IMR-90 (cell line): ENCODE results near the gene SLC27A1. TPM values are rescaled to one million over a fixed set of nuclear protein-coding genes. Genes with fewer than 3 reads are reported as not detected.

Experiments used
- ATAC-seq: fragments of 200-7000 bp; cut with Tn5 transposase; 2 replicates; pipeline ENCODE4 v1.9.1; 2020; ENCODE audit warnings: low read depth, mild to moderate bottlenecking, moderate library complexity
- BruUV-seq: library from RNA; stranded (reverse); fragments of 400-500 nt; replicated peaks from 2 replicates; lab custom pipeline; 2021; lab: Mats Ljungman, UMichigan
- CTCF ChIA-PET: fragments of 300-600 bp; formaldehyde crosslinking; extraction: SDS; loops from one replicate; lab custom pipeline; 2021; ENCODE audit warnings: antibody characterized with exemption; lab: Yijun Ruan, JAX
- POLR2A ChIA-PET: fragments of 300-600 bp; sonication (Branson Sonifier 250); formaldehyde crosslinking; loops from one replicate; lab custom pipeline; 2022; ENCODE audit warnings: antibody characterized with exemption; ENCODE audit not compliant: unreplicated experiment; lab: Charles Lee
- DNase-seq: peaks from one replicate; pipeline ENCODE4 v3.0.0; 2013
- H2AFZ ChIP-seq: replicated peaks from 2 replicates; pipeline ENCODE3; 2013; ENCODE audit warnings: low read length, mild to moderate bottlenecking; ENCODE audit not compliant: poor library complexity
- H2AK5ac ChIP-seq: 2 replicates; pipeline ENCODE4 v1.6.1; 2013; ENCODE audit warnings: low read depth, low read length, inconsistent platforms
- H2AK9ac ChIP-seq: replicated peaks from 2 replicates; pipeline ENCODE3; 2013; ENCODE audit warnings: mild to moderate bottlenecking, low read depth, low read length, moderate library complexity; ENCODE audit not compliant: poor library complexity
- H2BK120ac ChIP-seq: 2 replicates; pipeline ENCODE4 v1.6.1; 2013; ENCODE audit warnings: low read depth, low read length, inconsistent platforms
- H2BK15ac ChIP-seq: 3 replicates; pipeline ENCODE4 v1.6.1; 2013; ENCODE audit warnings: low read depth, low read length, inconsistent platforms
- H2BK20ac ChIP-seq: 2 replicates; pipeline ENCODE4 v1.6.1; 2013; ENCODE audit warnings: low read depth, mild to moderate bottlenecking, inconsistent platforms, low read length, moderate library complexity
- H2BK5ac ChIP-seq: 2 replicates; pipeline ENCODE4 v1.6.1; 2013; ENCODE audit warnings: mild to moderate bottlenecking, low read depth, low read length, inconsistent platforms; ENCODE audit not compliant: poor library complexity, severe bottlenecking
- H3K14ac ChIP-seq: replicated peaks from 2 replicates; pipeline ENCODE4 v1.6.1; 2013; ENCODE audit warnings: low read depth, low read length, inconsistent platforms
- H3K18ac ChIP-seq: 2 replicates; pipeline ENCODE4 v1.6.1; 2013; ENCODE audit warnings: low read depth, low read length, control low read depth
- H3K23ac ChIP-seq: 2 replicates; pipeline ENCODE4 v1.6.1; 2013; ENCODE audit warnings: low read depth, low read length, inconsistent platforms
- H3K27ac ChIP-seq: 2 replicates; pipeline ENCODE4 v1.5.1; 2013; ENCODE audit warnings: mild to moderate bottlenecking, control low read depth, low read length; ENCODE audit not compliant: insufficient read depth
- H3K27me3 ChIP-seq: 2 replicates; pipeline ENCODE4 v1.6.1; 2013; ENCODE audit warnings: low read length; ENCODE audit not compliant: control insufficient read depth, insufficient read depth
- H3K36me3 ChIP-seq: 2 replicates; pipeline ENCODE4 v1.6.1; 2013; ENCODE audit warnings: low read length, mixed read lengths; ENCODE audit not compliant: control insufficient read depth, insufficient read depth
- H3K4ac ChIP-seq: 2 replicates; pipeline ENCODE4 v1.6.1; 2013; ENCODE audit warnings: low read depth, low read length, inconsistent platforms
- H3K4me1 ChIP-seq: 2 replicates; pipeline ENCODE4 v1.6.1; 2013; ENCODE audit warnings: low read length, mixed read lengths; ENCODE audit not compliant: control insufficient read depth, insufficient read depth
- H3K4me2 ChIP-seq: 2 replicates; pipeline ENCODE4 v1.6.1; 2013; ENCODE audit warnings: low read depth, mild to moderate bottlenecking, control low read depth, low read length, moderate library complexity
- H3K4me3 ChIP-seq: 2 replicates; pipeline ENCODE4 v1.5.1; 2013; ENCODE audit warnings: low read depth, mild to moderate bottlenecking, control low read depth, low read length, moderate library complexity; ENCODE audit not compliant: insufficient read depth
- H3K56ac ChIP-seq: 2 replicates; pipeline ENCODE4 v1.6.1; 2013; ENCODE audit warnings: low read length, inconsistent platforms; ENCODE audit not compliant: insufficient read depth; ENCODE audit errors: extremely low read depth
- H3K79me1 ChIP-seq, 2 experiments: 2 replicates each; pipeline ENCODE4 v1.6.1; 2013; ENCODE audit warnings: low read length in 2 of 2, inconsistent platforms in 1 of 2, low read depth in 1 of 2
- H3K9ac ChIP-seq: 2 replicates; pipeline ENCODE4 v1.6.1; 2013; ENCODE audit warnings: low read depth, low read length, control low read depth
- H3K9me1 ChIP-seq: 2 replicates; pipeline ENCODE4 v1.6.1; 2013; ENCODE audit warnings: low read length, inconsistent platforms; ENCODE audit not compliant: insufficient read depth
- H3K9me3 ChIP-seq: 2 replicates; pipeline ENCODE4 v1.6.1; 2013; ENCODE audit warnings: low read length; ENCODE audit not compliant: control insufficient read depth, insufficient read depth
- H4K20me1 ChIP-seq: 2 replicates; pipeline ENCODE4 v1.6.1; 2013; ENCODE audit warnings: low read length, inconsistent platforms; ENCODE audit not compliant: insufficient read depth
- H4K5ac ChIP-seq: 2 replicates; pipeline ENCODE4 v1.6.1; 2013; ENCODE audit warnings: mild to moderate bottlenecking, low read depth, low read length, control low read depth
- H4K8ac ChIP-seq, 2 experiments: 2 replicates each; pipeline ENCODE4 v1.6.1; 2013; ENCODE audit warnings: low read depth in 2 of 2, low read length in 2 of 2, control low read depth in 1 of 2, inconsistent platforms in 1 of 2
- H4K91ac ChIP-seq: 2 replicates; pipeline ENCODE4 v1.6.1; 2013; ENCODE audit warnings: low read depth, low read length, inconsistent platforms; ENCODE audit not compliant: insufficient read depth
- FOS ChIP-seq: fragments of 150-350 bp; IDR thresholded peaks from 2 replicates; pipeline ENCODE4 v1.6.1; 2016; ENCODE audit warnings: low read depth, low read length
- MXI1 ChIP-seq: IDR thresholded peaks from 2 replicates; pipeline ENCODE4 v1.6.1; 2012; ENCODE audit warnings: low read depth, mild to moderate bottlenecking, low read length, moderate library complexity, borderline replicate concordance
- POLR2A ChIP-seq: IDR thresholded peaks from 2 replicates; pipeline ENCODE4 v1.6.1; 2012; ENCODE audit warnings: mild to moderate bottlenecking, low read depth, low read length
- RAD21 ChIP-seq: IDR thresholded peaks from 2 replicates; pipeline ENCODE4 v1.6.1; 2012; ENCODE audit warnings: low read length, improper control_type of control experiment
- RCOR1 ChIP-seq: IDR thresholded peaks from 2 replicates; pipeline ENCODE4 v1.6.1; 2012; ENCODE audit warnings: mild to moderate bottlenecking, low read length, improper control_type of control experiment; ENCODE audit not compliant: insufficient replicate concordance
- RFX5 ChIP-seq: IDR thresholded peaks from 2 replicates; pipeline ENCODE4 v1.8.0; 2012; ENCODE audit warnings: low read depth, mild to moderate bottlenecking, low read length, moderate library complexity
- WGBS, 2 experiments: methylation state at CpG; one replicate each; pipeline versions ENCODE4 v1.1.5 to v1.1.7; 2013; ENCODE audit warnings: missing lambda C conversion rate in 2 of 2; ENCODE audit not compliant: insufficient read length in 1 of 2; ENCODE audit errors: extremely low coverage in 2 of 2; 5-methylcytosine and 5-hydroxymethylcytosine counted together
- dilution Hi-C: fragments of 300-500 bp; cut with HindIII; formaldehyde crosslinking; loops from one replicate; pipeline ENCODE4 v1.14.3; 2018; ENCODE audit warnings: low sequenced_read_pairs; ENCODE audit not compliant: unreplicated experiment
- in situ Hi-C: fragments of 300-500 bp; cut with MboI; formaldehyde crosslinking; loops from 3 replicates; pipeline ENCODE4 v1.14.3; 2019; ENCODE audit warnings: low sequenced_read_pairs, inconsistent platforms, mixed read lengths
- intact Hi-C: fragments of 100-400 bp; cut with micrococcal nuclease; formaldehyde crosslinking; loops from 2 replicates; pipeline ENCODE4 v1.10.0; 2022
- polyA plus RNA-seq, 3 experiments: library from polyadenylated mRNA; depleted of rRNA; stranded (reverse); fragments of >200 nt; gene quantifications; 2 replicates each; pipeline ENCODE4 v1.2.3, GENCODE V29; 2012; ENCODE audit warnings: low replicate concordance in 1 of 3
- total RNA-seq: library from RNA; depleted of rRNA; stranded (reverse); fragments of >200 nt; gene quantifications from 2 replicates; pipeline ENCODE4 v1.2.3, GENCODE V29; 2012
- TF ChIP-seq, protein P1 (sequence below): conservative IDR thresholded peaks from 2 replicates; pipeline ENCODE4 v1.5.1; 2012; ENCODE audit warnings: mild to moderate bottlenecking, low read depth, low read length, improper control_type of control experiment
- TF ChIP-seq, protein P2 (sequence below): fragments of 150-350 bp; IDR thresholded peaks from 2 replicates; pipeline ENCODE4 v1.6.1; 2017; ENCODE audit warnings: mild to moderate bottlenecking, antibody characterized with exemption, low read length, low read depth
- TF ChIP-seq, protein P3 (sequence below): fragments of 150-350 bp; IDR thresholded peaks from 2 replicates; pipeline ENCODE4 v1.6.1; 2016; ENCODE audit warnings: low read depth, mild to moderate bottlenecking, low read length, moderate library complexity, borderline replicate concordance

SLC27A1 gene
- total and polyA plus RNA-seq, 2 of the 4 experiments (the other 2 are of a cell fraction) = 4.8 to 12.9 TPM

DNA sequence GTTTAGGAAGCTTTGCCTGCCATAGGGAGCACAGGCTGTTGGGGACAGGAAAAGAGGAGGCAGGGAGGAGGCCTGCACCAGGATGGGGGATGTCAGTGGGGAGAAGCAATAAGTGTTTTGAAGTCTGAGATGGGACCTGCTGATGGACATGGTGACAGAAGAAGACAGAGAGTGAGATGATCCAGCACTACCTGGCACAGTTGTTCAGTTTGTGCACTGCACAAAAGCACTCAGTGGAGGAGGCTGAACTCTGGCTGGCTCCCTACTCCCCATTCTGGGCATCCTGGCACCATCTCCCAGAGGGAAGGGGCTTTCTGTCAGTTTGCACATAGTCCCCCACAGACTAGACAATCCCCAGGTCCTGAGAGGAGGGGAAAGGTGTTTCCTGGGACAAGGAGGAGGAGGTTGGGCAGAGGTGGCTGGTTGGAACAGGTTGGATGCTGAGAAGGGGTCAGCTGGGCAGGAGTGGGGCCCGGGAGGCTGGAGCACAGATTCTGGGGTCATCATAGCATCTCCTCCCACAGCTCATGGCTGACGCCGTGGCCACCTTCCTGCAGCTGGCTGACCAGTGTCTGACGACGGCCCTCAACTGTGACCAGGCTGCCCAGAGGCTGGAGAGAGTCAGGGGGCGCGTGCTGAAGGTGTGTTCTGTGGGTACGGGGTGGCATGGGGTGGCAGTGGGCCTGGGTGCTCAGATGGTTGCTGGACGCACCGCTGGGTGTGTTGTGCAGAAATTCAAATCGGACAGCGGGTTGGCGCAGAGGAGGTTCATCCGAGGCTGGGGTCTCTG is 72.7 kb downstream of the SLC27A1 start (continued):
- TF ChIP-seq RAD21 = no peak

DNA sequence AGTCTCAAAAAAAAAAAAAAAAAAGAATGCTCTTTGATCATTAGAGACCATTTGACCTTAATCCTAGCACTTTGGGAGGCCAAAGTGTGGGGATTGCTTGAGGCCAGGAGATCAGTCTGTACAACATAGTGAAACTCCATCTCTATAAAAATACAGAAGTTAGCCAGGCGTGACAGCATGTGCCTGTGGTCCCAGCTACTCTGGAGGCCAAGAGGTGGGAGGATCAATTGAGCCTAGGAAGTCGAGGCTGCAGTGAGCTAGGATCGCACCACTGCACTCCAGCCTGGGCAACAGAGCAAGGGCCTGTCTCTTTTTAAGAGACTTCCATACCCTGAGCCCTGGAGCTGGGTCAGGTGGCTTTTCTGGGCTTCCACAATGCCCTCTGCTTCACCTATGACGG is 73.7 kb downstream of the SLC27A1 start:
- DNase-seq (no peak), ATAC-seq (no peak)
- H3K14ac ChIP-seq = no peak overlapping the region
- no peak overlapping the region for H2BK120ac ChIP-seq
- no peak overlapping the region for H2AFZ ChIP-seq
- H4K8ac ChIP-seq = no peak overlapping the region
- no peak overlapping the region for H2AK5ac ChIP-seq
- H3K4ac ChIP-seq = no peak overlapping the region
- BruUV-seq = no TSS peak
- no peak overlapping the region for H3K18ac ChIP-seq
- 67% methylated on average over 3 of the region's 4 CpGs; no CpG with 5 or more reads in 1 of the 2 experiments for WGBS, 2 experiments
- H3K23ac ChIP-seq = no peak overlapping the region
- CTCF ChIA-PET = no interaction called here
- intact Hi-C loops (no loop called here), dilution Hi-C loops (no loop called here), in situ Hi-C loops (no loop called here)
- no peak overlapping the region for H2BK20ac ChIP-seq
- H2BK5ac ChIP-seq = no peak overlapping the region
- no peak overlapping the region for H2AK9ac ChIP-seq
- H3K9me3 ChIP-seq = peaks cover 3% of the 10 kb centered on the region; the same call in 1 of the 2 replicates
- no peak overlapping the region for H3K56ac ChIP-seq
- H3K4me3 ChIP-seq = no peak overlapping the region
- no peaks in the 10 kb centered on the region for H3K27me3 ChIP-seq
- peaks cover 1% of the 10 kb centered on the region; the same call in 1 of the 2 replicates for H3K4me1 ChIP-seq
- H3K27ac ChIP-seq = no peak overlapping the region
- H3K79me1 ChIP-seq = no peaks in the 10 kb centered on the region
- no peak overlapping the region for H4K91ac ChIP-seq
- H2BK15ac ChIP-seq = no peak overlapping the region
- 0 out of 2 replicates have a peak, but pooled peaks cover 4% of the 10 kb centered on the region for H3K9me1 ChIP-seq
- no peak overlapping the region for H3K9ac ChIP-seq
- H4K5ac ChIP-seq = no peak overlapping the region
- no peak overlapping the region for H3K4me2 ChIP-seq
- POLR2A ChIA-PET = no interaction called here
- H4K20me1 ChIP-seq = no peaks in the 10 kb centered on the region; the same call in 1 of the 2 replicates
- no peaks in the 10 kb centered on the region for H3K36me3 ChIP-seq
- no peak for TF ChIP-seq RCOR1
- no peak for TF ChIP-seq FOS
- TF ChIP-seq, protein P1, sequence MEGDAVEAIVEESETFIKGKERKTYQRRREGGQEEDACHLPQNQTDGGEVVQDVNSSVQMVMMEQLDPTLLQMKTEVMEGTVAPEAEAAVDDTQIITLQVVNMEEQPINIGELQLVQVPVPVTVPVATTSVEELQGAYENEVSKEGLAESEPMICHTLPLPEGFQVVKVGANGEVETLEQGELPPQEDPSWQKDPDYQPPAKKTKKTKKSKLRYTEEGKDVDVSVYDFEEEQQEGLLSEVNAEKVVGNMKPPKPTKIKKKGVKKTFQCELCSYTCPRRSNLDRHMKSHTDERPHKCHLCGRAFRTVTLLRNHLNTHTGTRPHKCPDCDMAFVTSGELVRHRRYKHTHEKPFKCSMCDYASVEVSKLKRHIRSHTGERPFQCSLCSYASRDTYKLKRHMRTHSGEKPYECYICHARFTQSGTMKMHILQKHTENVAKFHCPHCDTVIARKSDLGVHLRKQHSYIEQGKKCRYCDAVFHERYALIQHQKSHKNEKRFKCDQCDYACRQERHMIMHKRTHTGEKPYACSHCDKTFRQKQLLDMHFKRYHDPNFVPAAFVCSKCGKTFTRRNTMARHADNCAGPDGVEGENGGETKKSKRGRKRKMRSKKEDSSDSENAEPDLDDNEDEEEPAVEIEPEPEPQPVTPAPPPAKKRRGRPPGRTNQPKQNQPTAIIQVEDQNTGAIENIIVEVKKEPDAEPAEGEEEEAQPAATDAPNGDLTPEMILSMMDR = no peak
- no peak for TF ChIP-seq MXI1
- no peak for TF ChIP-seq RFX5
- no peak for TF ChIP-seq RAD21
- TF ChIP-seq, protein P2, sequence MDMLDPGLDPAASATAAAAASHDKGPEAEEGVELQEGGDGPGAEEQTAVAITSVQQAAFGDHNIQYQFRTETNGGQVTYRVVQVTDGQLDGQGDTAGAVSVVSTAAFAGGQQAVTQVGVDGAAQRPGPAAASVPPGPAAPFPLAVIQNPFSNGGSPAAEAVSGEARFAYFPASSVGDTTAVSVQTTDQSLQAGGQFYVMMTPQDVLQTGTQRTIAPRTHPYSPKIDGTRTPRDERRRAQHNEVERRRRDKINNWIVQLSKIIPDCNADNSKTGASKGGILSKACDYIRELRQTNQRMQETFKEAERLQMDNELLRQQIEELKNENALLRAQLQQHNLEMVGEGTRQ = no peak
- no peak for TF ChIP-seq POLR2A
- TF ChIP-seq, protein P3, sequence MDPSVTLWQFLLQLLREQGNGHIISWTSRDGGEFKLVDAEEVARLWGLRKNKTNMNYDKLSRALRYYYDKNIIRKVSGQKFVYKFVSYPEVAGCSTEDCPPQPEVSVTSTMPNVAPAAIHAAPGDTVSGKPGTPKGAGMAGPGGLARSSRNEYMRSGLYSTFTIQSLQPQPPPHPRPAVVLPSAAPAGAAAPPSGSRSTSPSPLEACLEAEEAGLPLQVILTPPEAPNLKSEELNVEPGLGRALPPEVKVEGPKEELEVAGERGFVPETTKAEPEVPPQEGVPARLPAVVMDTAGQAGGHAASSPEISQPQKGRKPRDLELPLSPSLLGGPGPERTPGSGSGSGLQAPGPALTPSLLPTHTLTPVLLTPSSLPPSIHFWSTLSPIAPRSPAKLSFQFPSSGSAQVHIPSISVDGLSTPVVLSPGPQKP = no peak
